ENCODE data around the gene GIPC2.

DNA sequence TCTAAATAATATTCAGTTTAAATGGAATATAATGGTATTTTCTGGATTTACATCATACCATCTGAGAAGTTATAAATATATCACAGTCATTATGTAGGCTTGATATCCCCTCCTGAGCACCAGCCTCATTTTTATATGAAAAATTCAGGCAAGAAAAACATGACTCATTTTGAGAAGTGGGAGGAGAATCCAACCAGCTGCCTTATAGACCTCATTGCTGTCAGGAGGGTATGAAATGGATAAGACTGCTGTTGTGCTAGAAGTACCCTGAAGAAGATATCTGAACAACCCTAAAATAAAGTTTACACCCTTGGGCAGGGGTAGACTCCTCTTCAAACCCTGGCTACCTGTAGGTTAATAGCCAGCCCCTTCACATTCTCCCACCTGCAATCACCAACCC, 8.8 kb downstream of the GIPC2 start:
- TF ChIP-seq CTCF (IDR thresholded peaks at IDR 0.05 in 2 of 3, conservative IDR thresholded peaks at IDR 0.05 in 1 of 3; ENCODE audit: control insufficient read depth in 2 of 3, extremely low read depth in 1 of 3, insufficient read depth in 1 of 3, low read depth in 3 of 3, low read length in 3 of 3): no peak
- TF ChIP-seq ATF3 (IDR thresholded peaks at IDR 0.05; ENCODE audit: borderline replicate concordance, extremely low read depth, low read depth, low read length): no peak

Data from GM12878 (cell line).